NCI-H1092 (cell line): ENCODE data around the gene AMOTL1.
"Not testable (repeated sequence)": the region's sequence is repeated elsewhere in the genome, so short reads cannot be mapped to it uniquely, and the experiment has no call there.

Experiments used
- DNase-seq: peaks from one replicate; lab custom pipeline; 2025; lab: John Stamatoyannopoulos, UW

Gene AMOTL1

DNA sequence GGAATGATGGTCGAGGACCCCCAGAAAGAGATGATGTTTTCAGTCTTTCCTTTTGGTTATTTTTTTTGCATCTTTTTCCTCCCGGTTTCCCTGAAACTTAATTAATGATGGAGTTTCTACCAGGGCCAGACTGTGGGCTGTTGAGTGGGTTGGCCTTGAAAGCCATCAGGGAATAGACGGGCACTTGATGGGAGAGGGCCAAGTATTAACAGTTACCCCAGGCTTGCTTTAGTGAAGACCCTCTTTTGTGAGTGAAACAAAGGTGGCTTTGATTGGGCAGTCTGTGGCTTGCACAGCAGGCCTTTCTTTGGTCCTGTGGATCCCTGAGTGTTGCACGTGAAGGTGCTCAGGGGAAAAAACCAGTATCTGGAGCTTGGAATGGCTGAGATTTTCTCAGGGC is 56.9 kb downstream of the AMOTL1 start:
- no peak for DNase-seq

DNA sequence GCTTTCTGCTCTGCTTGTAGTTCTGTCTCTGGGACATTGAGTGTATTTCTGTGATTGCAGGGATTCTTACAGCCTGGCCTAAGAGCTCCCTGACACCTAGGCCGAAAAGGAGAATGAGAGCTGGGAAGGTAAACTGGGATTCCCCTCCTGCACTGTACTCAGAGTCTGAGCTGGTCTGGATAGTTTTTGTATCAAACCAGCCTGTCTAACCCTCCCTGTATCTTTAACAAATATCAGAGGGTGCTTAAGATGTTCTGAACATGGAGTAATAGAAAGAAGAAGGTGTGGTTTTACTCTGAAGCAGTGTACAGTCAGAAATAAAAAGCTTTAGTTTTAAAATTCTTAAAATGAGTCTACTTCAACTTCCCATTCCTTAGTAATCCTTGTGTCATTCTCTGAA is 57.3 kb downstream of the AMOTL1 start:
- no peak for DNase-seq

DNA sequence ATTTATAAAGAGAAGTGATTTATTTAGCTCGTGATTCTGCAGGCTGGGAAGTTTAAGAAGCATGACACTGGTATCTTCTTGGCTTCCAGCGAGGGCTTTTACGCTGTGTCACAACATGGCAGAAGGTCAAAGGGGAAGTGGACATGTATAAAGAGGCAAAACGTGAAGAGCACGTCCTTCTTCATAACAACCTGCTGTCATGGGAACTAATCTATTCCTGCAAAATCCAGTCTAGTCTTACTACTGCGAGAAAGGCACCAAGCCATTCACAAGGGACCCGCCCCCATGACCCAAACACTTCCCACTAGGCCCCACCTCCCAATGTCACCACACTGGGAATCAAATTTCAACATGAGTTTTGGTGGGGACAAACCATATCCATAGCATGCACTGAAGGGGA is 58.3 kb downstream of the AMOTL1 start:
- DNase-seq = no peak

DNA sequence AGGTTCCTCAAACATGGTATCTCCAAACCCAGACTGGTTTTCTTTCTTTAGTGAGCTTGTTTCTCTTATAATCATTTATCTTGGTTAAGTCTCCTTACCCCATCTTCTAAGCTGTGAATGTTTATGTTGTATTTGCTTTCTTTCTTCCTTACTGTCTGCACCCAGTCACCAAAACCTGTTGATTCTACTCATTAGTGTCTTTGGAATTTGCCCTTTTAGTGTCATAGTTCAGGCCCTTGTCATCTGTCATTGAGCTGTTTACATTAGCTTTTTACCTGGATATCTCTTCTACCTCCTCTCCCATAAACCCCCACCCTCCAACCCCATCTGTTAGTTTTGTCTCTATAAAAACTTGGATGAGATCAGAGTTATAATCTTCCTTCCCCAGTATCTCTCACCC is 59.9 kb downstream of the AMOTL1 start:
- no peak for DNase-seq

DNA sequence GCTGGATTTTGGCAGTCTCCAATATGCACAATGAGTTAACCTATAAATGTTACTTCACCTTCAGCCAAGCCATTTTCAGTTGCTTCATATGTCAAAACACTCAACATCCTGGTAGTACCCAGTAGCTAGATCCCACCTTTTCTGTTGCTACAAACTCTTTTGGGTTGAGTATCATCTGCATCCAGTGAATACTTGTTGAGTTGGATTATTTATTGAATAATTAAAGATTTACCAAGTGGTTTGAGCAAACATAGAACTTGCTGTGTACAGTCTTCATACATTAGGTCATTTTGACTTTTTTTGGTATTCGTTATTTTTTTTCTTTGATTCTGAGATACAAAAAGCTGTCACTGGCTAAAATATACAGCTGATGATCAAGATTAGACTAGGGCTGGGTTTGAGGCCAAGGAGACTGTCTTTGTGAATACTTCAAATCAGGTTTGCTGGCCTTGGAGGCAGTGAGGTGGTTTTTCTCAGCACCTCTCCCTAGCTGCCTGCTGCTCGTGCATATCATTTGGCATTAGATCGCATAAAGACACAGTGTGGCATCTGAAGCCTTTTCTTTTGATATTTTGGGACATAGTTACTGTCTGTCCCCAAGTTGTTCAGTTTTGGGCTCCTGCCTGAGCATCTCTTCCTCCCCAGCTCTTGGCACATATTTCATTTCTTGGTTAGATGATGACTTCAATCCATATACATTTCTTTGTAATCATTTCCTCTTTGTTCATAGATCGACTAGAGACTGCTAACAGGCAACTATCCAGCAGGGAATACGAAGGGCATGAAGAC is 62.8 kb downstream of the AMOTL1 start:
- DNase-seq = no peak

DNA sequence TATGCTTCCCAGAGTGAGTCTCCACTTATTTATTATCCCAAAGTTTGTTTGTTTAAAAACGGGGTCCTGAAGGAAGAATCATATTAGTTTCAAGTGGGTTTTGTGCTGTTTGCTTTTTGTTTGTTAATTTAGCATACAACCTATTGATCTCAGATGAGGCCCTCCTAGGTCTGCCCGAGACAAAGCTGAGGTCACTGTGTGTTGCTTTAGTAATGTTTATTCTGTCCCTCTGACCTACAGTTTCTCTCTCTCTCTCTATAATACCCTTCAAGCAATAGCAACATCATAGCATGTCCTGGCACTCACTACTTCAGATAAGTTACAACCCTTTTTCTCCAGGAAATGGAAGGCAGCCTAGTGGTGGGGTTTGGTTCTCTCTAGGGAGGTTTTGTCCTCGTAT is 63.4 kb downstream of the AMOTL1 start:
- DNase-seq = no peak

DNA sequence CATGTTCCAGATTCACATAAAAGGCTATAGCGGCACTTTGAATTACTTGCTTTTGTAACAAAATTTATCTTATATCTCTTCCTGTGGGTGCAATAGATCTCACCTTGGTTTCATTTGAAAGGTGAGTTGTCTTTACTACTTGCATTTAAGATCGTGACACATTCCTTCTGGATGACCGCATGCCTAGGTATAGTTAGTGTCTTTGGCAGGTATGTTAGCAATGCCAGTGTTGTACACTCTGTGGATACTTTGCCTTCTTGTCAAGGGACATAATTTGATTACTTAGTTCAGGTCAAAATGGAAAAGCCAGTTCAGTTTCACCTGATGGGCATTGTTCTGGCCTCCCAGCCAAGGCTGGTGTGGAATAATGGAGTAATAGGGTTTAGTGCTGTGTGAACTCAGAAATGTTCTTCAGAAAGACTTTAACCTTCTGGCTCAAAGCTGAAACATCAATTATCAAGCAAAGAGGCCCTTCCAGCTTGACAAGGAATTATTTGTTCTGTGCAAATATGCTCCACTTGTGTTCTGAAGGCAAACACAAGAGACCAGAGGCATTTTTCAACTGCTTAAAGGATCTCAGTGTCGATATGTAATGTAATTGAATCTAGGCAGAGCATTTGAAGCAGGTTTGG is 64.6 kb downstream of the AMOTL1 start:
- no peak for DNase-seq

DNA sequence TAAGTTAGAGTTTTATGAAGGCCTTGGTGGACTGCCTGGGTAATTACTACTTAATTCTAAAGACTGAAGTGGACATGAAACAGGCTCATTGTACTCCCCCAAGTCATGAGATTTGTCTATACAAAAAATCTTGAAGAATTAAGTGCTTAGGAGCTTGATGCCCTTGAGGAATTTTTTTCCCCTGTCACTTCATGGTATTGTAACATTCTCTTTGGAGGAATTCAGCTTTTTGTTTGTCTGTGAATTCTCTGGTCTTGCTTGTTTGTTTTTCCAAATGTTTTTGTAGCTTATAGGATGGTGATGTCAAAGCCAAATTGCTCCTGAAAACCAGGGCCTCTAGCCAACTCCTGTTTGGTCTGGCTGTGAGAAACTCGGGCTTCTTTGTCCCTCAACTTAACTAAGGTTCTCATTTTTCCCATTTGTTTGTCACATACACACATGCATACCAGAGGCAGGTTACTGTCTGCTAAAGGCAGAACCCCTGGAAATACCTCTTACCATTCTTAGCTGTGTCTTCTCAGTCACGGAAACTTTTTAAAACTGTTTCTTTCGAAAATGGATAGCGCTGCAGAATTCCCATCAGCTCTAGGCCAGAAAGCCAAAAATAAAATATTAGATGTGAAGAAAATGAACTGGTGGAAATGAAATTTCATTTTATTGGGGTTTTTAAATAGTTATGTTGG is 66.9 kb downstream of the AMOTL1 start:
- DNase-seq = no peak

DNA sequence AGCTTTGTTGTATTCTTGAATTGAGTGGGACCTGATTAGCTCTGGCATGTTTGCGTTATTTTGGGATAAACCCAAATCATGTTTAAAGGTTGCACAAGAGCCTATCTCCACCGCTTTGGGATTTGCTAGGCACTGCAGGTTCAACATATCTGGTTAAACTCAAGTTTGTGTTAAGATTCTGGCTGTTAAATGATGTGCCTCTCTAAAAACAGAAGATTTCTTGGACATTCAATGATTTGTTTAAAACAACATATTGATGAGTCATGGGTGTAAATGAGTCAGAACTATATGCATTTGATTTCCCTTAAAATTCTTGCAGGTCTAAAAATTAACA is 67.4 kb downstream of the AMOTL1 start:
- DNase-seq = no peak

DNA sequence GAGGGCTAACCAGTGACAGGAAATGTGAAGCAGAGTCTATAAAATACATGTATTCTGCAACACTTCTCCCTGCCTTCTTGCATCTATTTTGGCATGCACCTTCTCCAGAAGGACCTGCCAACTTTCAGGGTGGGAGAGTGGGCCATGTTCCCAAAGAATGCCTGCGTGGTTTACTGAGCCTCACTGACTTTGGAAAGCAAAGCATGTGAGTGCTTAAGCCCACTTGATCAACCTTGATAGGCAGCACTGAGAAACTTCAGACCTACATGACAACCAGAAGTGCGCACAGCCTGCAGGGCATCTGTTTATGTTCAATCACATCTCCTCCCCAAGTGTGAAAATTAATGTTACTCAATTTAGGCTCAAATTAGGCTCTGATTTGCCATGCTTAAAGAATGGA is 69.2 kb downstream of the AMOTL1 start:
- DNase-seq = no peak

DNA sequence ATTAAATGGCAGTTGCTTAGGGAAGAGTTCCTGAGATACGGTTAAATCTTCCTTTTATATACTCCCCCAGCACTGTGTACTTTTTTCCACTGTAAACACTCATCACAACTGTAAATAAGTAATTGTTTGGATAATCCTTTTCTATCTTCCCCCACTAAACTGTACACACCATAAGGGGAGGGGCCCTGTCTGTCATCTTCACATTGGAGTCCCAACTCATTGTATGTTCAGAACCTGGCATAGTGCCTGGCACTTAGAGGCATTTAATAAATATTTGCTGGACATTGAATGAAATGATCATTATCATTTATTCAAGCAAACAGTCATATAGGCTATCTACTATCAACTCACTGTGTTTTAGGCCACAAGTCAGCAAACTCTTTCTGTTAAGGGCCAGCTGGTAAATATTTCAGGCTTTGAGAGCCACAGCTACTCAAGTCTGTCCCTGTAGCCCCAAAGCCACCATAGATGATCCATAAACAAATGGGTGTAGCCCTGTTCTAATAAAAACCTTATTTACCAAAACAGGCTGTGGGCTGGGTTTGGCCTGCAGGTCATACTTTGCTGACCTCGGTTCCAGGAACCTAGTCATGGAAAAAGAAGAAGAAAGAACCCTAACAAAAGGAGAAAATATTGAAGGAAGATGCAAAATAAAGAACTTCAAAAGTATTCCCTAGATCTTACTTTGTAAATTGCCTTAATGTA is 70.0 kb downstream of the AMOTL1 start:
- no peak for DNase-seq

DNA sequence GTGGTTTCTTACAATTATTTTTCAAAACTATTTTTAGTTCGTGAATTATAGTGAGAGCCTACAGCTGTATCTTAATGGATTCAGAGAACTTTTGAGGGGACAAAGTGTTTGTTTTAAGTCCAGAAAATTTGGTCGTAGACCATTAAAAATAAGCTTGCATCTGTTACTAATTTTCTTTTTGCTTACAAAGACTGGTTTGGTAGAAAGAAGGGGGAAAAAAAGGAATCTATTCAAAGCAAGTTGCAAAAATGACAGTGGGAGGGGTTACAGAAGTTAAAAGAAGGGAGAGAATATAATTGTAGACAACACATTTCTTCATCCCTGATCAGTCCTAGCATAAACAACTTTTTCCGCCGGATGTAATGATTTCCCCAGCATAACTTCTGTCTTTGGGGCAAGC is 72.1 kb downstream of the AMOTL1 start:
- no peak for DNase-seq

DNA sequence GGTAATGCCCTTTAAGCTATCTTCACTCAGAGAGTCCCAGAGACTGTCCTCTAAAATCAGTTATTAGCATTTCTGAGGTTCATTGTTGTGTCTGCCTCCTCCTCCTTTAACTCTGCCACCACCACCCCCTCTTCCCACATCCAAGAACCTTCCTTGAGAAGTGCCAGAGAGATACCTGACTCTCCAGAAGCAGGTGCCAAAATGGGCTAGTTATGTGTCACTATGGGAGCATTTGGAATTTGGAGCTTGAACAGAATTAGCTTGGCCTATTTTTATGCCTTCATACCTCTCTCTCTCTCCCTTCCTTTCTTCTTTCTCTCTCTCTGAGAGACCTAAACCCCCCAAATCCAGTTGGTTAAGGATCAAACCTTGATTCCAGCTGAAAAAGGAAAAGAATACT is 75.9 kb downstream of the AMOTL1 start:
- DNase-seq = no peak

DNA sequence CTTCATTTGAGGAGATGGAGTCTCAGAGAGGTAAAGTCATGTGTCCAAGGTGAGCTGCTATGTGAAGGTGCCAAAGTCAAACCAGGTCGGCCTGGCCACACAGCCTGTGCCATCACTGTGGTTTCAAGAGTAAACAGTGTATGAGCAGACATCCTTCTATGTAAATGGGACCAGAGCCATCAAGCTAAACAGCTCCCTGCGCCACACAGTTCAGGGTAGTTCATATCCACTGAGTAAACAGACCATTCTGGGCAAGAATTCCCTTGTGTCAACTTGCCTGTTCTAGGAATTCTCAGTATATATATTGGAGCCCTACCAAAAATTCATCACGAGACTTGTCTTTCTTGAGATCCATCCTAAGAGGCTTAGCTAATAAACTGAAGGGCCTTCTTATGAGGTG is 77.5 kb downstream of the AMOTL1 start:
- no peak for DNase-seq

DNA sequence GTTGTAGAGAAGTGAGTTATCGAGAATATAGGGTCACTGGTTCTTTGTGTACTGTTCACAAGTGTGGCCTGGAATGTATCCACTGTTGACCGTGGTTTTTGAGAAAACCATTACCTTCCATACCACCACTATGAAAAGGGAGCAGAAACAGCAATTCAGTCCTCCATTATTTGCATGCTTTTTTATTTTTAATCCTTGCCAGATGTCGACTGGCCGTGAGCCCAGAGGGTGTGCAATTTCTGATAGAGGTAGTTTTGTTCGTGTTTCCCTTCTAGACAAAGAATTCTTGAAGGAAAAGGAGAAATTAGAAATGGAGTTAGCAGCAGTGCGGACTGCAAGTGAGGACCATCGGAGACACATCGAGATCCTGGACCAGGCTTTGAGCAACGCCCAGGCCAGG is 81.7 kb downstream of the AMOTL1 start:
- no peak for DNase-seq

DNA sequence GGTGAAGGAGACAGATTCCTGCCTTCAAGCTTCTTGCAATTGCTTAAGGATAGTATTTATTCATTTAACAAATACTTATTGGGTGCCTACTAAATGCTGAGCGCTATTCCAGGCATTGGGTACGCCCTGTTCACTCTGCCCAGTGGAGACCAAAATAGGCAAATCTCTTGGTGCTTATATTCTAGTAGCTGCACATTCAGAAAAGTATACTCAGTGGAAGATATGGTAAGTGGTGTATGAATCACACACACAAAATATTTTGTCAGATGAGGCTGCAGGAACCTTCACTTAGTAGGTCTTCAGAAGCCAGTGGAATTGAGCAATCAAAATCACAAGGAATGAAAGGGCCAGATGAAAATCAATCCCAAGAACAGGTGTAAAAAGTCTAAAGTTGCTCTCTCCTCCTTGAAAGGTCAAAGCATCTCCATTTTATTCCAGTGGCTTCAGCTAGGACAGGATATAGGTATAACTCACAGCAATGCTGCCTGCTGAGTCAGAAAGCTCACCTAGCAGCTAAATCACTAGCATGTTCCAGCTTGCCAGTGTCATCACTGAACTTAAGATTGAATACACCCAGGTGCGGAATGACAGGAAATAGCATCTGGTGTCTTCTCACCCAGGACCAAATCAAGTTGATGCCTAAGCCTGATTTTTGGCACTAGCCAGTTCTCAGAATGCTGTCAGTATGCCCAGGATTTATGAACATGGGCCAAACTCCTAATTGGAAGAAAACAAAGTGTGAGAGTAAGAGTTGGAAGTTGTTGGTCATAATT is 83.9 kb downstream of the AMOTL1 start:
- no peak for DNase-seq

DNA sequence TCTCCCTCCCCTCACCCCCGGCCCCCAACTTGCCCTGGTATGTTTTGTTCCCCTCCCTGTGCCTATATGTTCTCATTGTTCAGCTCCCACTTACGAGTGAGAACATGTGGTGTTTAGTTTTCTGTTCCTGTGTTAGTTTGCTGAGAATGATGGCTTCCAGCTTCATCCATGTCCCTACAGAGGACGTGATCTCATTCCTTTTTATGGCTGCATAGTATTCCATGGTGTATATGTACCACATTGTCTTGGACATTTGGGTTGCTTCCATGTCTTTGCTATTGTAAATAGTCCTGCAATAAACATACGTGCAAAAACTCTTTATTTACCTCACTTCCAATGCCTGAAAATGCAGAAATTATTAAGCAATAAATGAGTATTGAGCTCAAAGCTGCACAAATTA is 85.1 kb downstream of the AMOTL1 start:
- DNase-seq = not testable (repeated sequence)

DNA sequence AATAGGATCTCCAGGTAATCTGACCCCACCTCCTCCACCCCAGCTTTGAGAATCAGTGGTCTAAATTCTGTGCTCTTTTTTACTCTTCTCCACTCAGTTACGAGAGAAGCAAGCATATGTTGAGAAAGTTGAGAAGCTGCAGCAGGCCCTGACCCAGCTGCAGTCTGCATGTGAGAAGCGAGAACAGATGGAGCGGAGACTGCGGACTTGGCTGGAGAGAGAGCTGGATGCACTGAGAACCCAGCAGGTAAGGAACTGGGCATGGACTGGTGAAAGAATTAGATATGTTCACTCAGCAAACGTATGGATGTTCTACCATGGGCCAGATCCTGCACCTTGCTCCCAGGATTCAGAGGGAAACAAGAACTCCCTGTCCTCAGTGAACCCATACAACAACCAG is 85.7 kb downstream of the AMOTL1 start:
- no peak for DNase-seq

DNA sequence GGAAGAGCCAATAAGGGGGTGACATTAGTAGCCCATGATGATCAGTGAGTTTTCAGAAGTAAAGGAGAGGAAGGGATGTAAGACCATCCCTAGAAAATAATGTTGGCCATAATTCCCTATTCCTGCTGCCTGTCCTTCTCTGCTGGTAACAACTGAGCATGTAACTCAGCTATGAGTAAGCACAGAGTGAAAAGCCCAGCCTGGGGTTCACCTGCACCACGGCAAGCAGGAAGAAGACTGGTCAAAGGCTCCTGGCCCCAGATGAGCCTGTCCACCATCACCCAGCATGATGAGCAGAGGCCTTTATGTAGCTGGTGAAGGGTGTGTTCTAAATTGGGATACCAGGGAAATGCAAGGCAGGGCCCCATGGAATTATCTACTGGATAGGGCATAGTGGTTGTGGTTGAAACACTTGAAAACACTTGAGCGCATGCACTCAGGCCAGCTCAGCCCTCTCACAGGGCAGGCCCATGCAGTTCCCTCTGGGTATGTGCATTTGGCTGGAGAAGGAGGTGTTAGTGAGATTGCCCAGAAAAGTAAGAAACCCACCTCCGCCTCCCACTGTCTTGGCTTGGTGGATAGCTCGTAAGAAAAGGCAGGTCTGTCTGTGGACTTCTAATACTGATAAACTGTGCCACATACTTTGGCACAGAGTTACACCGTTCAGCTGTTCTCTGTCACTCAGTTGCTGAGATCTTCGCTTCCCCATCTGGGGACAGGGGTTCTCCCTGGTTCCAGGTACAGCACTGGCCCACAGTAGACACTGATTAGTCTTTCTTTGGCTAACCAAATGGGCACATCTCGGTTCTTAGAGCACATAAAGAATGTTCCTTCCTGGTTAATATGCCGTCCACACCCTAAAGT is 86.8 kb downstream of the AMOTL1 start:
- no peak for DNase-seq

DNA sequence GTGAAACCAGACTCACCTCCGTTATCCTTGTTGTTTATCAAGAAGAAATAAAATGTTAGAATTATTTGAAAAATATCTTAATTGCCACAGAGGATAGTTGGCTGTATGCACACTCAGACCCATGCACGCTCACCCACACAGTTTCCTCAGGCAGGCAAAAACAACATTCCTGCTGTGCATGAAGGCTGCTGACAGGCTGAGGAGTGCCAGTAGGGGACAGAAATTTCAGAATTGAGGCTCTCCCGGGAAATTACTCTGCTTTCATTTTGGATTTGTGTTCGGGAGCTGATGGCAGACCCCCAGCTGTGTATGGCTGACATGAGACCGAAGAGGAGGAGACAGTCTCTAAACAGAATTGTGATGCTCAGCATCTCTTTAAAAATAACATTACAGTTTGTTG is 87.5 kb downstream of the AMOTL1 start:
- no peak for DNase-seq

DNA sequence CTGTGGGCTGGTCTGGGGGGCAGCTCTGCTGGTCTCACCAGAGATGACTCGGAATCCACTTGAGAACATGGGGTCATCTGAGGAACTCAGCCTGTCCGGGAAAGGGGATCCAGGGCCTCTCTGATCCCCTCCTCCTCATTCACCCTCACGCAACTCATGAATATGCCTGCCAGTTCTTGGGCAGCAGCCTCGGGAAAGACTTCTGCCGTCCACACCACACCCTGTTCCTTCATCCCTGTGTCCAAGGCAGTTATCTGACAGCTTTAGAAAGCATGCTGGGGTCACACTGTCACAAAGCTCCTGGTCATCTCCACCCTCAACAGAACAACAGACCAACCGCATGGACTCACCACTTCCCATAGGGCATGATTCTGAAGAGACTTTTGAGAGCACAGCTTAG is 88.3 kb downstream of the AMOTL1 start:
- no peak for DNase-seq
